HFF-Myc (cell line): ENCODE measurements around the gene FAM228B.
A peak's percentile ranks its signal among the peaks of the same experiment; 100 is the strongest.

Source experiments
- DNase-seq: peaks from one replicate; pipeline ENCODE4 v3.0.0-alpha.2; 2011; ENCODE audit warnings: low read depth; ENCODE audit errors: extremely low read depth
- H3K4me3 ChIP-seq: replicated peaks from 2 replicates; pipeline ENCODE4 v1.5.1; 2011; ENCODE audit warnings: low read depth, mild to moderate bottlenecking, control low read depth, low read length
- CTCF ChIP-seq: IDR thresholded peaks from 2 replicates; pipeline ENCODE4 v1.5.1; 2012; ENCODE audit warnings: mild to moderate bottlenecking, low read depth, low read length, control low read depth; ENCODE audit errors: missing control alignments

Gene FAM228B

GRCh38 chr2:24123195-24123921 is at the start of gene FAM228B, which contains the start of gene PFN4:
Gene FAM228B, plus strand, starts transcription at chr2:24123469. Its CDS starts 893 bp downstream, at chr2:24124362.
Gene PFN4, minus strand, starts transcription at chr2:24123334. Its CDS starts 799 bp downstream, at chr2:24122535.
- no peak for DNase-seq
- H3K4me3 ChIP-seq, result peak within 1 kb of the TSS; percentile 61
- TF ChIP-seq CTCF, result no peak

DNA sequence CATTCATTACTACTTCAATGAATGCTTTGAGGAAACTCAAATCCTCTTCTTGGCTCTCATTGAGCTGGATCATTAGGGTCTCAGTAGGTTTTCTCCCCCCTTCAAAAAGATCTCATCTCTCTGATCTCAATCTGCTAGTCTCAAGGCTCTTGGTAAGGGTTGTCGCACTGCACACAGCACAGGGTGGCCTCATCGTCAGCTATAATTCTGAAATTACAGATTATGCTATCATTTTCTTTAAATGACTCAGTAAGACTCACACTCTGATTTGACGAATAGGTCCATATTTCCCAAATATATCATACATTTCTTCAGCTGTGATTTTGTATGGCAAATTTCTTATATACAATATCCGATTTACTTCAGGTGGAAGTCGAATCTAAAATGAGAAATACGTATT is 49.5 kb upstream of the FAM228B start:
- no peak for DNase-seq
- TF ChIP-seq CTCF, result no peak

DNA sequence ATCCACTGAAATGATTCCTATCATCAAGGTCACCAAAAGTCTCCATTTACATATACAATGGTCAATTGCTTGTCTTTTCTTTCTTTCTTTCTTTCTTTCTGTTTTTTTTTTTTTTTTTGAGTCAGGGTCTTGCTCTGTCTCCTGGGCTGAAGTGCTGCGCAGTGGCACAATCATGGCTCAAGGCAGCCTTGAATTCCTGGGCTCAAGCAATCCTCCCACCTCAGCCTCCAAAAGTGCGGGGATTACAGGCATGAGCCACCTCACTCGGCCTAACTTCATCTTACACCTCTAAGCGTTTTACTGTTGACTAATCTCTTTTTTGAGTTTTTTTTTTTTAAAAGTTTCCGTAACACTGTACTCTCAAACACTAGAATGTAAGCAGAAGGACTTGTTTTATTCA is 48.0 kb upstream of the FAM228B start:
- no peak for TF ChIP-seq CTCF
- DNase-seq, result no peak
- peak overlapping the region; percentile 90 for H3K4me3 ChIP-seq

More for the DNA sequence above, 49.5 kb upstream of the FAM228B start:
- H3K4me3 ChIP-seq, result no peak overlapping the region

DNA sequence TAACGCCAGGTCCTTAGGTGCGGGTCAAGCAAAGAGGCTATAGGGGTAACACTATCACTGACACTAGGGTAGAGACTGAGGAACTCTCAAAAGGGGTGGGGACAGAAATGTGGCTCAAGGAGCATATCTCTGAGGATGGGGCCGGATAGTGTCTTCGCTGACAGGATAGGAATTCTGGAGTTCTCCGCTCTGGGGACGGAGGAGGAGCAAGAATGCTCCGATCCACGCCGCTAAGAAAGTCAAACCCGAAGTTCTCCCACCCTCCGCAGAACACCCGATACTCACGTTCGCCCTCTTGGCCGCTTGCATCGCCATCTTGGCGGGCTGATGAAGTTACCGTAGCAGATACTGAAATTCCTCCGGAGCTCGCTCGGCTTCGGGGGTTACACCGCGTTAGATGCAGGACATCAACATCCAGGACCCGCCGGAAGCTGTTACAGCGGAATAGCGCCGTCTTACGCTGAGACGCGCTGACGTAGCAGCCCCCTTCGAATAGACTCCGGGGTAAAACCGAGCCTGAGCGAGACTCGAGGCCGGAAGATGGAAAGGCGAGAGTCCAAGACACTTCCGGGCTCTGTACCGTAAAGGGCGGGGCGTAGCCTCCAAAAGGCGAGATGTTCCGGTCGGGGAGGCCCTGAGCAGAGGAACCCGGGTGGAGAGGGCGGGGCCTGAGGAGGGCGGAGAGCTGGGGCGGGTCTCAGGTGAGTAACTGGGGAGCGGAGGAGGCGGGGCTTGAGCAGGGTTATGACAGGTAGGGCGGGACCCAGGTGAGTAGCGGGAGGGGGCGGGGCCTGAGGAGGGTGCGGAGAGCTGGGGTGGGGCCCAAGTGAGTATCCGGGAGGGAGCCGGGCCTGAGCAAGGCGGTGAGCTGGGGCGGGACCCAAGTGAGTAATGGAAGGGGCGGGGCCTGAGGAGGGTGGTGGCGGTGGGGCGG is 47.1 kb upstream of the FAM228B start, which contains the start of gene SF3B6:
TSS of gene SF3B6 (minus strand) at position 412 of the 934 bp plus-strand sequence. CDS start at position 315, 97 bp downstream.
- TF ChIP-seq CTCF, result no peak
- peak within 1 kb of the TSS; percentile 90 for H3K4me3 ChIP-seq

DNA sequence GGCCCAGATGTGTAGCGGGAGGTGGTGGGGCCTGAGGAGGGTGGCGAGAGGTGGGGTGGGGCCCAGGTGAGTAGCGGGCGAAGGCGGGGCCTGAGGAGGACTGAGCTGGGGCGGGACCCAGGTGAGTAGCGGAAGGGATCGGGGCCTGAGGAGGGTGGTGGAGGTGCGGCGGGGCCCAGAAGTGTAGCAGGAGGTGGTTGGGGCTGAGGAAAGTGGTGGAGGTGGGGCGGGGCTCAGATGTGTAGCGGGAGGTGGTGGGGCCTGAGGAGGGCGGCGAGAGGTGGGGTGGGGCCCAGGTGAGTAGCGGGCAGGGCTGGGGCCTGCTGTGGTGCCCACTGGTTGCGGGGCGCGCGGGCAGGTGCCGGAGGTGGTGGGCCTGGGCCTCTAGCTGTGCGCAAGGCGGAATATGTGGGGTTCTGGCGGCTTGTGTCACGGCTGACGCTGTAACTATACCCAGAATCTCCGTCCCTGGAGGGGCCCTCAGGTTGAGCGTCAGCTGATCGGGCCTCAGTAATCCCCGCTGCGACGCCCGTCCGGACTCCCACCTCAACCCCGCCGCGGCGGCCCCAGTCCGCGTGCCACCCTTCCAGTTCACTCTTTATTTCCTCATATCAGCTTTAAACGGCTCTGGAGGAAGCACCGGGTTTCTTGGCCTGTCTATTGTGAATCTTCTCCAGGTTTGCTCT is 46.3 kb upstream of the FAM228B start:
- no peak for DNase-seq
- H3K4me3 ChIP-seq, result peak overlapping the region; percentile 90
- TF ChIP-seq CTCF, result no peak

More for the DNA sequence above, 47.1 kb upstream of the FAM228B start, which contains the start of gene SF3B6:
- peak; percentile 97 for DNase-seq

- DNase-seq, result no peak
- peak overlapping the region; percentile 90 for H3K4me3 ChIP-seq
- TF ChIP-seq CTCF, result no peak
Observed at GRCh38 chr2:24077535-24077877, 45.8 kb upstream of the FAM228B start.
